ENCODE data around the gene TNFRSF6B.
"Not testable (repeated sequence)": the region's sequence is repeated elsewhere in the genome, so short reads cannot be mapped to it uniquely, and the experiment has no call there.

The TNFRSF6B gene

DNA sequence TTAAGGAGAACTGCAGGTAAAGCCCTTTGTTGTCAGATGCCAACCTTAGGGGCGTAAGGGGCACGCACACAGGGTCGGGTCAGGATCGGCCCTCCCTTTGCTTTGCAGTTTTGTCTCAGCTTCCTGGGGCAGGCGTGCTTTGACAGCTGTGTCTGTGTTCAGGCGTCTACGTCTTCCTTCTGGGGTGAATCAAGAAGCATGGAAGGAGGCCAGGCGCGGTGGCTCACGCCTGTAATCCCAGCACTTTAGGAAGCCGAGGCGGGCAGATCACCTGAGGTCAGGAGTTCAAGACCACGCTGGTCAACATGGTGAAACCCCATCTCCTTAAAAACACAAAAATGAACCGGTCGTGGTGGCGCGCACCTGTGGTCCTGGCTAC lies 12.7 kb downstream of the TNFRSF6B start:
- DNase-seq: no peak

DNA sequence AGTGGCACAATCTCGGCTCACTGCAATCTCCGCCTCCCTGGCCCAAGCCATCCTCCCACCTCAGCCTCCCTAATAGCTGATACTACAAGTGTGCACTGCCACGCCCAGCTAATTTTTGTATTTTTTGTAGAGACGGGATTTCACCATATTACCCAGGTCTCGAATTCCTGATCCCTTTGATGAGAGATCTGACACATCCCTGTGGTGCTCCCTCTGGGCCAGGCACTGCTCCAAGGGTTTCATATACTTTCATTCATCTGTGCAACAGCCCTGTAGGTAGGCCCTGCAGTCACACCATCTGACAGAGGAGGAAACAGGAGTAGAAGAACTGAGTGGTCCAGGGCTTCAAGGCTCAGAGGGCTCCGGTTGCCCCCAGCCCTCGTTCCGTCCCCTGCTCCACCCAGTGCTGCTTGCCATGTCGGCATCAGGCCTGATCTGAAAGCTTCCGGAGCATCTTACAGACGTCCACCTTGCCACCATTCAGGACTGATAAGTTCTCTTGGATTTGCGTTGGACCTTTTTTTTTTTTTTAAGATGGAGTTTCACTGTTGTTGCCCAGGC lies 14.7 kb downstream of the TNFRSF6B start:
- no peak for DNase-seq

DNA sequence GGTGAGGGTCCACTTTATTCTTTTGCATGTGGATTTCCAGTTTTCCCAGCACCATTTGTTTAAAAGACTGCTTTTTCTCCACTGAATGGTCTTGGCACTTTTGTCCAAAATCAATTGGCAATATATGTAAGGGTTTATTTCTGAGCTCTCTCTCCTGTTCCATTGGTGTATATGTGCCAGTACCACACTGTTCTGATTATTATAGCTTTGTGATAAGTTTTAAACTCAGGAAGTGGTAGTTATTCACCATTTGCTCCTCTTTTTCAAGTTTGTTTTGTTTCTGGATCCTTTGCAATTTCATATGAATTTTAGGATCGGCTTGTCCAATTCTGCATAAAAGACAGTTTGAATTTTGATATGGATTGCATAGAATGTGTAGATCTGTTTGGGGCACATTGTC lies 15.7 kb downstream of the TNFRSF6B start:
- DNase-seq: no peak

DNA sequence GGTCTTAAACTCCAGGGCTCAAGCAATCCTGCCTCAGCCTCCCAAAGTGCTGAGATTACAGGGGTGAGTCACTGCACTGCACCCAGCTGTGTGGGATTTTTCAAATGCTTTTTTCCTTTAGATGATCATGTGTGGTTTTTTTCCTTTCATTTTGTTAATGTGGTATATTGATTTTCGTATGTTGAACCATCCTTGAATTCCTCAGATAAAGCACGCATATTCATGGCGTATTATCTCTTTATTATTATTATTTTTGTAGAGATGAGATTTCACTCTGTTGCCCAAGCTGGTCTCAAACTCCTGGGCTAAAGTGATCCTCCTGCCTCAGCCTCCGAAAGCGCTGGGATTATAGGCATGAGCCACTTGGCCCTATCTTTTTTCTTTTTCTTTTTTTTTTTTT lies 18.4 kb downstream of the TNFRSF6B start:
- DNase-seq: no peak

DNA sequence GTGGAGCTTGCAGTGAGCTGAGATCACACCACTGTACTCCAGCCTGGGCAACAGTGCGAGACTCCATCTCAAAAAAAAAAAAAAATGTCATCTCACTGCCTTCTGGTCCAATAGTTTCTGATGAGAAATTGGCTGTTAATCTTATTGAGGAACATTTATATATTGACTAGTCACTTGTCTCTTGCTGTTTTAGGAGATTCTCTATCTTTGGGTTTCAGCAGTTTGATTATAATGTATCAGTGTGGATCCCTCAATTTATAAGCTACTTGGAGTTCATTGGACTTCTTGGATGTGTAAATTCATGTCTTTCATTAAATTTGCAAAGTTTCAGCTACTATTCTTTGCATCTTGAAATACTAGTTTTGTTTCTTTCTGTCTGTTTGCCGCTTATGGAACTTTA lies 22.5 kb downstream of the TNFRSF6B start:
- DNase-seq: no peak

DNA sequence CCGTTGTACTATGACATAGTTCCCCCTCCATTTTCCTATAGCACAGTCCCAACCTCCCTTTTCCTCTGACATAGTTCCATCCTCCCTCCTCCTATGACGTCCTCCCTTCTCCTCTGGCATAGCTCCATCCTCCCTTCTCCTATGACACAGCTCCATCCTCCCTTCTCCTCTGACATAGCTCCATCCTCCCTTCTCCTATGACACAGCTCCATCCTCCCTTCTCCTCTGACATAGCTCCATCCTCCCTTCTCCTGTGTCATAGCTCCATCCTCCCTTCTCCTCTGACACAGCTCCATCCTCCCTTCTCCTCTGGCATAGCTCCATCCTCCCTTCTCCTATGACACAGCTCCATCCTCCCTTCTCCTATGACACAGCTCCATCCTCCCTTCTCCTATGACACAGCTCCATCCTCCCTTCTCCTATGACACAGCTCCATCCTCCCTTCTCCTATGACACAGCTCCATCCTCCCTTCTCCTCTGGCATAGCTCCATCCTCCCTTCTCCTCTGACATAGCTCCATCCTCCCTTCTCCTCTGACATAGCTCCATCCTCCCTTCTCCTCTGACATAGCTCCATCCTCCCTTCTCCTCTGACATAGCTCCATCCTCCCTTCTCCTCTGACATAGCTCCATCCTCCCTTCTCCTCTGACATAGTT lies 26.6 kb downstream of the TNFRSF6B start:
- DNase-seq: not testable (repeated sequence)

DNA sequence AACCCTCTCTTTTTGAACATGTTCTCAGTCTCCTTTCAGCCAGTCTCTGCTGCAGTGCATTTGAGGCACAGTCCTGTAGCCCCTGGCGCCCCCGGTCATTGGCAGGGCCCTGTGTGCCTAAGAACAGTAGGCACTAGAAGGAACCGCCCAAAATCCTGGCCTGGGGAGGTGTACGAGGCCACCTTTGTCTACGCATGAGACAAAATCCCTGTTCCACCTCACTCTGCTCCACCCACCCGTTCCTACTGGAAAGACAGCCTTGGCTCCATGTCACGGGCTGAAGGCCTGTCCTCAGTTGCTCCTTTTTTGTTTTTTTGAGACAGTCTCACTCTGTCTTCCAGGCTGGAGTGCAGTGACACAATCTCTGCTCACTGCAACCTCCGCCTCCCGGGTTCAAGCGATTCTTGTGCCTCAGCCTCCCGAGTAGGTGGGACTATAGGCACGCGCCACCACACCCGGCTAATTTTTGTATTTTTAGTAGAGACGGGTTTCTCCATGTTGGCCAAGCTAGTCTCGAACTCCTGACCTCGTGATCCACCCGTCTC lies 33.8 kb downstream of the TNFRSF6B start:
- not testable (repeated sequence) for DNase-seq

DNA sequence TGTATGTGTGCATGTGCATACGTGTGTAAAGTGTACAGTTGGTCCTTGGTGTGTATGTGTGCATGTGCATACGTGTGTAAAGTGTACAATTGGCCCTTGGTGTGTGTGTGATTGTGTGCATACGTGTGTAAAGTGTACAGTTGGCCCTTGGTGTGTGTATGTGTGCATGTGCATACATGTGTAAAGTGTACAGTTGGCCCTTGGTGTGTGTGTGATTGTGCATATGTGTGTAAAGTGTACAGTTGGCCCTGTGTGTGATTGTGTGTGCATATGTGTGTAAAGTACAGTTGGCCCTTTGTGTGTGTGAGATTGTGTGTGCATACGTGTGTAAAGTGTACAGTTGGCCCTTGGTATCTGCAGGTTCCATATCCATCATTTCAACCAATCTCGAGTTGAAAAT lies 35.0 kb downstream of the TNFRSF6B start:
- no peak for DNase-seq

DNA sequence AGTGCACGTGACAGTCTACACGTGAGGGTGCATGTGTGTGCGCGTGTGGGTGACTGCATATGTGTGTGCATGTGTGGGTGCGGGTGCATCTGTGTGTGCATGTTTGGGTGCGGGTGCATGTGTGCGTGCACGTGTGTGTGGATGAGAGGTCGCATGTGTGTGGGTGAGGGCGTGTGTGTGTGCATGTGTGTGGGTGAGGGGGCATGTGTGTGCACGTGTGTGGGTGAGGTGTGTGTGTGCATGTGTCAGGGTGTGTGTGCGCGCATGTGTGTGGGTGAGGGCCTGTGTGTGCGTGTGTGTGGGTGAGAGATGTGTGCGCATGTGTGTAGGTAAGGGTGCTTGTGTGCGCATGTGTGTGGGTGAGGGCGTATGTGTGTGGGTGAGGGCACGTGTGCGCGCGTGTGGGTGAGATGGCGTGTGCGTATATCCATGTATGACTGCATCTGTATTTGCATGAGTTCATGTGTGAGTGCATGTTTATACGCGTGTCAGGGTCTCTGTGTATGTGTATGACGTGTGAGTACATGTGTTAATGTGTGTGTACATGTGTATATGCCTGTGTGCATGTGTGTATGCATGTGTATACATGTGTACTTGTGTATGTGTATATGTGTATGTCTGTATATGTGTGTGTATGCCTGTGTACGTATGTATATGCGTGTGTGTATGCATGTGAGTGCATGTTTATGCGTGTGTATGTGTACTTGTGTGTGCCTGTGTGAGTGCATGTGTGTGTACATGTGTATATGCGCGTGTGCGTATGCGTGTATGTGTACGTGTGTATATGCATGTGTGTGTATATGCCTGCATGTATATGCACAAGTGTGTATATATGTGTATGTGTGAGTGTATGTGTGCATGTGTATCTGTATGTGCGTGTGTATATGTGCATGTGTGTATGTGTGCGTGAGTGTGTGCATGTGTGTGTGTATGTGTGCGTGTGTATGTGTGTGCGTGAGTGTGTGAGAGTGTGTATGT lies 36.0 kb downstream of the TNFRSF6B start:
- no peak for DNase-seq

DNA sequence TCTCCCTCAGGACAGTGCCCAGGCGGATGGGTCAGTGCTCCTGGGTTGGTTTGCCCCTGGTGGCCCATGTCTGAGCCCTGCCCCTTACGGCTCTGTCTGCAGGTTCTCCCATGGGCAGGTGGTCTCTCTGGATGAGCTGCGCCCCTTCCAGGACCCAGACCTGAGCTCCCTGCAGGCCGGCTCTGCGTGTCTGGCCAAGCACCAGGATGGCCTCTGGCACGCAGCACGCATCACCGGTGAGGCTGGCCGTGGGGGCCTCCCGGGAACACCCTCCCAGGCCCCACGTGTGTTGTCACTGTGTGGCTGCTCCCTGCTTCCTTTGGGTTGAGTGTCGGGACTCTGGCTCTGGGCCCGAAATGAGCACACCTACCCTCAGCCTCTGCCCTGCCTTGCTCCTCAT lies 36.7 kb downstream of the TNFRSF6B start:
- DNase-seq: no peak

DNA sequence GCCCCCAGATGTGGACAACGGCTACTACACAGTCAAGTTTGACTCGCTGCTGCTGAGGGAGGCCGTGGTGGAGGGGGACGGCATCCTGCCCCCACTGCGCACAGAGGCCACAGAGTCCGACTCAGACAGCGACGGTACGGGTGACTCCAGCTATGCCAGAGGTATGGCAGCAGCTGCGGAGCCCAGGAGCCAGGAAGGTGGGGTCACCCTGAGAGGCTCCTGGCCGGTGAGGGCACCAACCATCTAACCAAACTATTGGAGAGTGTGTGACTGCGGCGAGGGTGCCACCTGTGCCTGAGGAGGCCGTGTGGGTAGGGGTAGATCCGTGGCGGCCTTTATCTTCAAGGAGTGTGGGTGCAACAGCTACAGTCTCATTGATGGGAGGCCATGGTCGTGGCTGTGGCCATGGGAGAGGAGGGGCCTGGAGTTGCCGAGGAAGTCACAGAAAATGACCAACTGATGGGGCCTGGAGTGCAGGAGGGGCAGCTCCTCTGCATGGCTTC lies 37.2 kb downstream of the TNFRSF6B start:
- DNase-seq: no peak

DNA sequence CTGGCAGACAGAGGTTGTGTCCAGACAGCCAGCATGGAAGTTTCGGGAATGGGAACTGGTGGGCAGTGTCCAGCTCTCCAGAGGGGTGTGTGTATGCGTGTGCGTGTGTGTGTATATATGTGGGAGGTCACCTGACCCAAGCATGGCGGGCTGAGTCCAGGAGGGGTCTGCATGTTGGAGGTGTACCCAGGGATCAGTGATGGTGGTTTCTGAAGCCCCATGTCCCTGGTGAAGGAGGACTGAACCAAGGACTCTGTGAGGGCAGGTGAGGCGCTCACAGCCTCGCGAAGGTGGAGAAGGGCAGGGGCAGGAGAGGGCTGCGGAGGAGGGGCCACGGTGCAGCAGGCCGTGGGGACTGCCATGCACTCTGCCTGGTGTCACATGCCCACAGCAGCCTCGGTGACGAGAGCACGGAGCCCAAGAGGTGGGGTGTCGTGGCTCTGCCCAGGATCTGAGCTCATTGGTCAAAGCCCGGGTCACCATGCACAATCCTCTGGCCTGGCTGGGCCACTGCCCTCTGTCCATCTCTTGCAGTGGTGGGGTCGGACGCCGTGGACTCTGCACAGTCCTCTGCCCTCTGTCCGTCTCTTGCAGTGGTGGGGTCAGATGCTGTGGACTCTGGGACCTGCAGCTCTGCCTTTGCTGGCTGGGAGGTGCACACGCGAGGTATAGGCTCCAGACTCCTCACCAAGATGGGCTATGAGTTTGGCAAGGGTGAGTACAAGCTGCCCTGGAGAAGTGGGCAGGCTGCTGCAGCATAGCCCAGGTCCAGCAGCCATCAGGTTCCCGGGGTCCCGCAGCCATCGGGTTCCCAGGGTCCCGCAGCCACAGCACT lies 37.9 kb downstream of the TNFRSF6B start:
- DNase-seq: no peak

DNA sequence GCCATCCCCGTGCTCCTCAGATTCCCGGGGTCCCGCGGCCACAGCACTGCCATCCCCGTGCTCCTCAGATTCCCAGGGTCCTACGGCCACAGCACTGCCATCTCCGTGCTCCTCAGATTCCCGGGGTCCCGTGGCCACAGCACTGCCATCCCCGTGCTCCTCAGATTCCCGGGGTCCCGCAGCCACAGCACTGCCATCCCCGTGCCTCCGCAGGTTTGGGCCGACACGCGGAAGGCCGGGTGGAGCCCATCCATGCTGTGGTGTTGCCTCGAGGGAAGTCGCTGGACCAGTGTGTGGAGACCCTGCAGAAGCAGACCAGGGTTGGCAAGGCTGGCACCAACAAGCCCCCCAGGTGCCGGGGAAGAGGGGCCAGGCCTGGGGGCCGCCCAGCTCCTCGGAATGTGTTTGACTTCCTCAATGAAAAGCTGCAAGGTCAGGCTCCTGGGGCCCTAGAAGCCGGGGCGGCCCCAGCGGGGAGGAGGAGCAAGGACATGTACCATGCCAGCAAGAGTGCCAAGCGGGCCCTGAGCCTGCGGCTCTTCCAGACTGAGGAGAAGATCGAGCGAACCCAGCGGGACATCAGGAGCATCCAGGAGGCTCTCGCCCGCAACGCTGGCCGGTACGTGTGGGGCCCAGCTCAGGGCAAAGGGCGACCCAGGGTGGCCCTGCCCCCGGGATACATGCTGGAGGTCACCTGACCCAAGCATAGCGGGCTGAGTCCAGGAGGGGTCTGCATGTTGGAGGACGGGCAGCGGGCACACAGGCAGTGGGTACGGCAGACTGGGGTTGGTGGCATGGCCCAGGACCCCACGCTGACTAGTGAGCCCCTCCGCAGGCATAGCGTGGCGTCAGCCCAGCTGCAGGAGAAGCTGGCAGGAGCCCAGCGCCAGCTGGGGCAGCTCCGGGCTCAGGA lies 38.8 kb downstream of the TNFRSF6B start:
- no peak for DNase-seq

DNA sequence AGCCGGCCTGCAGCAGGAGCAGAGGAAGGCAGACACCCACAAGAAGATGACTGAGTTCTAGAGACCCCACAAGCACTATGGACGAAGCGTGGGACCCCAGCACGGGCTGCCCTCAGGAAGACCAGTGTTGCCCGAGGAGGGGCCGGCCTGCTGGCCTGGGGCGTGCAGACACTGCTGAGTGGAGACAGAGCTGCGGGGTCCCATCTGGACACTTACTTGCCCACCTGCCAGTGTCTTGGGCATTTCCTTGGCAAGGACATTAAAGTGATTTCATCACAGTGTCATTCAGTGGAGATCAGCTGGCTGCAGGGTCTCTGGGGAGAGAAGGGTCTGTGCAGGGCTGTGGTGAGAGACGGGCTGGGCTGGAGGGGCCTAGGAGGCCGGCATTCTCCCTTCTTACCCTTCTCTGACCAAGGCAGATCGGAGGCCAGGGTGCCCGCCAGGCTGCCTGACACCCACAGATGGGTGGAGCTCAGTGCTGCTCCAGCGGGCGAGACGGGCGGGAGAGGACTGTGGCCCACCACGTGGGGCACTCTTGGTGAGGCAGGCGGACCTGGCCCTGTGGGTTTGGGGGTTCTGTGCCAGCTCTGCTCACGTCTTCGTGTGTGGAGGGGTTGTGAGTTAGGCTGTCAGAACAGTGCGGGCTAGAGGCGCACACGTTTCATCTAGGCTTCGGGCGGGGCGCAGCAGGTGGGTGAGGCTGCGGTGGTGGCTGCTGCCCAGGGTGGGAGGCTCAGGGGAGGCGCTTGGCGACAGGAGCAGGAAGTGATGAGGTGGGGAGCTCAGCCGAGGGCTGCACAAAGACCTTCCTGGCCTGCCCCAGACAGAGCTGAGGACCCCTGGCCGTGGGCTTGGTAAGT lies 39.6 kb downstream of the TNFRSF6B start, which contains the start of gene LIME1:
LIME1 (plus strand) TSS at position 806 of the 860 bp plus-strand sequence. CDS start 886 bp downstream, outside the sequence.
- DNase-seq: no peak

DNA sequence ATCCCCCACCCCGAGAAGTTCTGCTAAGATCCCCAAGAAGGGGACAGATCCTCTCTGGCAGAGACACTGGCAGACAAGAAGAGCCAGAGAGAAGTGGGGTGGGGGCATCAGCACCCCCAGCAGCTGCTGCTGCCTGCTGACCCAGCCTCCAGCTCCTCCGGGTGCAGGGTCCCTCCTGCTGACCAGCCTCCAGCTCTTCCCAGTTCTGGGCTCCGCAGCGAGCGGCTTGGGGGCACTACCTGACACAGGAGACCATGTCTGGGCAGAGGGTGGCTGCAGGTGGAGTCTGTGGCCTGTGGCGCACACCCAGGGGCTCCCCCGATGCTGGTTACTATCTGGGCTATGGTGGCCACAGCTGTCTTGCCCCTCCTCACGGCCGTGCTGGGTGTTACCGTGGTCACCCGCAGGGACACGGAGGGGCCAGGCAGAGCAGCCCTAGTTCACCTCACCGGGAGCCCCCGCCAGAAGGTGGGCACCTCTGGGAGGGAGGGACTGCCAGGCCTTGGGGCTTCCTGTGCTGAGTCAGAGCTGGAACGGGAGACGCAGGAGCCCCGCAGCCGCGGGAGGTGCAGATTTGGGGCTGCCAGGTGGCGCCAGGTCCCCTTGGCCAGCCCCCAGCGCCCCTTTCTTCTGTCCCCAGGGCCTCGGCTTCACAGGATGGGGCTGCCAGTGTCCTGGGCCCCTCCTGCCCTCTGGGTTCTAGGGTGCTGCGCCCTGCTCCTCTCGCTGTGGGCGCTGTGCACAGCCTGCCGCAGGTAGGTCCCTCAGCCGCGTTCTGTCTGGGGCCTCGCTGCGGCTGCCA lies 40.6 kb downstream of the TNFRSF6B start:
- no peak for DNase-seq

DNA sequence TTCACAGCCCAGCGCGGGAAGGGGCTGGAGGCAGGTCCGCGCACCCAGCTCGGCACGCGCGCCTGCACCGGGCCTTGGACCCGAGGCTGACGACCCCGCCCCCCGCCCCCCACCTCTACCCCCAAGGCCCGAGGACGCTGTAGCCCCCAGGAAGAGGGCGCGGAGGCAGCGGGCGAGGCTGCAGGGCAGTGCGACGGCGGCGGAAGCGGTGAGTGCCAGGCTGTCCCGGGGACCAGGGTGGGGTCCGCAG lies 41.2 kb downstream of the TNFRSF6B start:
- DNase-seq: no peak

DNA sequence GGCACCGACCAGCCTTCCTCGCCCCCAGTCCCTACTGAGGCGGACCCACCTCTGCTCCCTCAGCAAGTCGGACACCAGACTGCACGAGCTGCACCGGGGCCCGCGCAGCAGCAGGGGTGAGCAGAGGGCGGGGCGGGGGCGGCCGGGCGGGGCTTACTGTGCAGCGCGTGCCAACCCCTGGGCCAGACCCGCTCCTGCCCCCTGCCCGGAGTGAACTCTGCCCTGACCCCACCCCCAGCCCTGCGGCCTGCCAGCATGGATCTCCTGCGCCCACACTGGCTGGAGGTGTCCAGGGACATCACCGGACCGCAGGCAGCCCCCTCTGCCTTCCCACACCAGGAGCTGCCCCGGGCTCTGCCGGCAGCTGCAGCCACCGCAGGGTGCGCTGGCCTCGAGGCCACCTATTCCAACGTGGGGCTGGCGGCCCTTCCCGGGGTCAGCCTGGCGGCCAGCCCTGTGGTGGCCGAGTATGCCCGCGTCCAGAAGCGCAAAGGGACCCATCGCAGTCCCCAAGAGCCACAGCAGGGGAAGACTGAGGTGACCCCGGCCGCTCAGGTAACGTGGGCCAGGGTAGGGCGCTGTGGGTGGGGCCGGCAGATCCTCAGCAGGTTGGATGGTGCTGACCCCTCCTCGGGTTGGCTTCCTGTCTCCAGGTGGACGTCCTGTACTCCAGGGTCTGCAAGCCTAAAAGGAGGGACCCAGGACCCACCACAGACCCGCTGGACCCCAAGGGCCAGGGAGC lies 41.7 kb downstream of the TNFRSF6B start:
- DNase-seq: no peak

DNA sequence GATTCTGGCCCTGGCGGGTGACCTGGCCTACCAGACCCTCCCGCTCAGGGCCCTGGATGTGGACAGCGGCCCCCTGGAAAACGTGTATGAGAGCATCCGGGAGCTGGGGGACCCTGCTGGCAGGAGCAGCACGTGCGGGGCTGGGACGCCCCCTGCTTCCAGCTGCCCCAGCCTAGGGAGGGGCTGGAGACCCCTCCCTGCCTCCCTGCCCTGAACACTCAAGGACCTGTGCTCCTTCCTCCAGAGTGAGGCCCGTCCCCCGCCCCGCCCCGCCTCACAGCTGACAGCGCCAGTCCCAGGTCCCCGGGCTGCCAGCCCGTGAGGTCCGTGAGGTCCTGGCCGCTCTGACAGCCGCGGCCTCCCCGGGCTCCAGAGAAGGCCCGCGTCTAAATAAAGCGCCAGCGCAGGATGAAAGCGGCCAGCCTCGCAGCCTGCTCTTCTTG lies 42.3 kb downstream of the TNFRSF6B start:
- DNase-seq: peak; percentile 83
